ENCODE results near the gene CRACDL.

CRACDL gene

GRCh38 chr2:98799375-98800329 is 136.4 kb downstream of the CRACDL start:
- Histone ChIP-seq H2AFZ (ENCODE audit: low read depth, low read length) (no peak overlapping the region), H3K27ac (ENCODE audit: low read length) (no peak overlapping the region), H3K4me2 (ENCODE audit: low read length) (no peak overlapping the region), H3K4me1 (ENCODE audit: low read length) (no peaks in the 10 kb centered on the region), H4K20me1 (ENCODE audit: insufficient read depth, low read length) (no peaks in the 10 kb centered on the region), H3K4me3 (ENCODE audit: low read length) (no peak overlapping the region), H3K27me3 (ENCODE audit: low read depth, low read length) (peaks cover 12% of the 10 kb centered on the region; the same call in 1 of the 2 replicates), H3K36me3 (replicated peaks; ENCODE audit: low read depth, low read length) (no peaks in the 10 kb centered on the region), H3K79me2 (ENCODE audit: low read length) (no peaks in the 10 kb centered on the region), H3K9me3 (ENCODE audit: insufficient read depth, low read length) (no peaks in the 10 kb centered on the region), H3K9ac (ENCODE audit: low read length) (no peak overlapping the region)
- TF ChIP-seq EZH2phosphoT487 (IDR thresholded peaks at IDR 0.05; ENCODE audit: low read depth) (no peak), CTCF (IDR thresholded peaks at IDR 0.05; ENCODE audit: low read depth, low read length) (no peak)

- H3K36me3 ChIP-seq (replicated peaks; ENCODE audit: low read depth, low read length) = no peaks in the 10 kb centered on the region
- H3K27ac ChIP-seq (ENCODE audit: low read length) = no peak overlapping the region
- H3K9me3 ChIP-seq (ENCODE audit: insufficient read depth, low read length) = no peaks in the 10 kb centered on the region
- no peaks in the 10 kb centered on the region for H4K20me1 ChIP-seq (ENCODE audit: insufficient read depth, low read length)
- no peaks in the 10 kb centered on the region for H3K79me2 ChIP-seq (ENCODE audit: low read length)
- no peaks in the 10 kb centered on the region for H3K4me1 ChIP-seq (ENCODE audit: low read length)
- H3K9ac ChIP-seq (ENCODE audit: low read length) = no peak overlapping the region
- TF ChIP-seq EZH2phosphoT487 (IDR thresholded peaks at IDR 0.05; ENCODE audit: low read depth) (no peak), CTCF (IDR thresholded peaks at IDR 0.05; ENCODE audit: low read depth, low read length) (no peak)
- no peak overlapping the region for H3K4me3 ChIP-seq (ENCODE audit: low read length)
- H3K4me2 ChIP-seq (ENCODE audit: low read length) = no peak overlapping the region
- no peak overlapping the region for H2AFZ ChIP-seq (ENCODE audit: low read depth, low read length)
- H3K27me3 ChIP-seq (ENCODE audit: low read depth, low read length) = peaks cover 18% of the 10 kb centered on the region; the same call in 1 of the 2 replicates
Observed at GRCh38 chr2:98796775-98797544, 139.1 kb downstream of the CRACDL start.

GRCh38 chr2:98795891-98796676 is 139.9 kb downstream of the CRACDL start:
- Histone ChIP-seq H3K27me3 (ENCODE audit: low read depth, low read length) (peaks cover 18% of the 10 kb centered on the region; the same call in 1 of the 2 replicates), H4K20me1 (ENCODE audit: insufficient read depth, low read length) (no peaks in the 10 kb centered on the region), H3K4me2 (ENCODE audit: low read length) (no peak overlapping the region), H3K9me3 (ENCODE audit: insufficient read depth, low read length) (no peaks in the 10 kb centered on the region), H3K4me1 (ENCODE audit: low read length) (no peaks in the 10 kb centered on the region), H3K9ac (ENCODE audit: low read length) (no peak overlapping the region), H3K4me3 (ENCODE audit: low read length) (no peak overlapping the region), H3K27ac (ENCODE audit: low read length) (no peak overlapping the region), H2AFZ (ENCODE audit: low read depth, low read length) (no peak overlapping the region), H3K36me3 (replicated peaks; ENCODE audit: low read depth, low read length) (no peaks in the 10 kb centered on the region), H3K79me2 (ENCODE audit: low read length) (no peaks in the 10 kb centered on the region)
- TF ChIP-seq CTCF (IDR thresholded peaks at IDR 0.05; ENCODE audit: low read depth, low read length) (no peak), EZH2phosphoT487 (IDR thresholded peaks at IDR 0.05; ENCODE audit: low read depth) (no peak)
